Subcutaneous adipose tissue (tissue), 4 donors: Measurements from ENCODE around the gene ZNF766. TPM values are rescaled to one million over a fixed set of nuclear protein-coding genes. Genes with fewer than 3 reads are reported as not detected.

Experiments used
- total RNA-seq, 4 donors: library from RNA; depleted of rRNA; stranded (reverse); fragments of >200 nt; gene quantifications; one replicate each; pipeline ENCODE4 v1.1.0, GENCODE V29; 2016
- TF ChIP-seq, protein P1 (sequence below): fragments of 450-650 bp; IDR thresholded peaks from one replicate; pipeline ENCODE4 v1.5.1; 2016; ENCODE audit warnings: low read depth, mild to moderate bottlenecking, control low read depth, antibody characterized with exemption, moderate library complexity

ZNF766 gene
- total RNA-seq, 4 donors from 2014 or later, result 7.3 to 13.9 (median 12.0) TPM

DNA sequence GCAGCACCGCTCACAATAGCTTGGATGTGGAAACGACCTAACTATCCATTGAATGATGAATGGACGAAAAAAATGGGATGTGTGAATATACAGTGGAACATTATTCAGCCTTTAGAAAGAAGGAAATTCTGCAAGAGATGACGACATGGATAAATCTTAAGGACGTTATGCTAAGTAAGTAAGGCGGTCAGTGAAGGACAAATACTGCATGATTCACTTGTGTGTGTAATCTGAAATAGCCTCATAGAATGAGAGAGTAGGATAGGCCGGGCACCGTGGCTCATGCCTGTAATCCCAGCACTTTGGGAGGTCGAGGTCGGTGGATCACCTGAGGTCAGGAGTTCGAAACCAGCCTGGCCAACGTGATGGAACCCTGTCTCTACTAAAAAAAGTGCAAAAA is 25.4 kb upstream of the ZNF766 start:
- TF ChIP-seq, protein P1, sequence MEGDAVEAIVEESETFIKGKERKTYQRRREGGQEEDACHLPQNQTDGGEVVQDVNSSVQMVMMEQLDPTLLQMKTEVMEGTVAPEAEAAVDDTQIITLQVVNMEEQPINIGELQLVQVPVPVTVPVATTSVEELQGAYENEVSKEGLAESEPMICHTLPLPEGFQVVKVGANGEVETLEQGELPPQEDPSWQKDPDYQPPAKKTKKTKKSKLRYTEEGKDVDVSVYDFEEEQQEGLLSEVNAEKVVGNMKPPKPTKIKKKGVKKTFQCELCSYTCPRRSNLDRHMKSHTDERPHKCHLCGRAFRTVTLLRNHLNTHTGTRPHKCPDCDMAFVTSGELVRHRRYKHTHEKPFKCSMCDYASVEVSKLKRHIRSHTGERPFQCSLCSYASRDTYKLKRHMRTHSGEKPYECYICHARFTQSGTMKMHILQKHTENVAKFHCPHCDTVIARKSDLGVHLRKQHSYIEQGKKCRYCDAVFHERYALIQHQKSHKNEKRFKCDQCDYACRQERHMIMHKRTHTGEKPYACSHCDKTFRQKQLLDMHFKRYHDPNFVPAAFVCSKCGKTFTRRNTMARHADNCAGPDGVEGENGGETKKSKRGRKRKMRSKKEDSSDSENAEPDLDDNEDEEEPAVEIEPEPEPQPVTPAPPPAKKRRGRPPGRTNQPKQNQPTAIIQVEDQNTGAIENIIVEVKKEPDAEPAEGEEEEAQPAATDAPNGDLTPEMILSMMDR, result no peak

GRCh38 chr19:52248241-52248640 is 21.1 kb upstream of the ZNF766 start:
- TF ChIP-seq, protein P1, result no peak

GRCh38 chr19:52258426-52258825 is 11.0 kb upstream of the ZNF766 start:
- TF ChIP-seq, protein P1, result no peak

GRCh38 chr19:52270266-52270885 is 989 bp downstream of the ZNF766 start:
- TF ChIP-seq, protein P1, result no peak

DNA sequence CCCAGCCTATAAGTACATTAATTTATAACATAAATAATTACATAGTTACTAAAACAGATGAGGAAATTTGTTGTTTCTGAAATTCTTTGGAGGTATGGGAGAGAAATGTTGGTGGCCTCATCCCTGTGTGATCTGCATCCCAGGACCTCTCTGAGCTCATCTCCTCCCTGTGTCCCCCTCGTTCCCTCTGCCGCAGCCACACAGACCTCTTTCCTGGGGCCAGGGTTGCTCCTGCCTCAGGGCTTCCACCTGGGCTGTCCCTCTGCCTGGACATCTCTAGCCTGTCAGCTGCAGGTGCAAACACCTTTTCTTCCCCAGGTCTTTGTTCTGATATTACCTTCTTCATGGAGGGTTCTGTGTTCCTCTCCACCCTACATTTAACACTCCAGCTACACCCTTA is 3.9 kb downstream of the ZNF766 start:
- TF ChIP-seq, protein P1, result no peak

DNA sequence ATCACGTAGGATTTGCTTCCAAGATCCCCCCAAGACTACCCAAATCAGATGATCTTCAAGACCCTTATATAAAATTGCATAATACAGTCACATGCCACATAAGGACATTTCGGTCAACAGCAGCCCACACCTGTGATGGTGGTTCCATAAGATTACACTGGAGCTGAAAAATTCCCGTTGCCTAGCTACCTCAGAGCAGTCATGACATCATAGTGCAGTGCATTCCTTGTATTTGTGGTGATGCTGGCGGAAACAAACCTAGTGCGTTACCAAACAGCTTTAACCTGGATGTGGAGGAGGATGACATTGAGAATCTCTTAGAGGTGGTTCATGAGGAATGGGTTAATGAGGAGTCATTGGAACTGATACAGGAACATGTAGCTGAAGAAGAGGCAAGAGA is 4.8 kb downstream of the ZNF766 start:
- TF ChIP-seq, protein P1, result no peak

DNA sequence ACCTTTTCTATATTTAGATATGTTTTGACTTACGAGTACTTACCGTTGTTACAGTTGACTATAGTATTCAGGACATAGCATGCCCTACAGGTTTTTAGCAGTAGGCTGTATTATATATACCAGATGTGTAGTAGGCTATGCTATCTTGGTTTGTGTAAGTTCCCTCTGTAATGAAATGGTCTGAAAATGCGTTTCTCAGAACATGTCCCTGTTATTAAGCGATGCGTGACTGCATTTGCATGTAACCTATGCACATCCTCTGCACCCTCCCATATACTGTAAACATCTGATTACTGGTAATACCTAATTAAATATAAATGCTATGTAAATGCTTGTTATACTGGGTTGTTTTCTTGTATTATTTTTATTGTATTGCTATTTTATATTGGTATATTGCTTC is 6.6 kb downstream of the ZNF766 start:
- TF ChIP-seq, protein P1, result no peak
